LNCAP (cell line): Measurements from ENCODE around the gene QRICH1.

ENCODE experiments used
- TF ChIP-seq, protein P1 (sequence below): fragments of 450-650 bp; IDR thresholded peaks from 2 replicates; pipeline ENCODE4 v1.5.1; 2017; ENCODE audit warnings: mild to moderate bottlenecking

The QRICH1 gene

DNA sequence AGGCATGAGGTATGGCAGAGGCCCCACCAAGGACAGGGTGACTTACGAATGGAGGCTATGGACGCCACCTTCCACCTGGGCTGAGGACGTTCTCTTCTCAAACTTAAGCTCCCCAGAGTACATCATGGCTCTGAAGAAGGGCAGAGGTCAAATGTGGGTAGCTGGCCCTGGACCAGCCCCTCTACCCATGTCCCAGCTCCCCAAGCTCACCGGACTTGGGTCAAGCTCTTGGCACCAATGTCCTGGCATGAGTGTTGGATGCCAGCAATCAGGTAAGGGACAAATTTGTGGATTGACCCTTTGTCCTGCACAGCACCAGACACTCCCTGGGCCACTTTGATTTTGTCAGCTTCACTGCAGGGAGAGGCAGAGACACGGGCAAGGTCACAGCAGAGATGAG lies 69.4 kb downstream of the QRICH1 start:
- TF ChIP-seq, protein P1, sequence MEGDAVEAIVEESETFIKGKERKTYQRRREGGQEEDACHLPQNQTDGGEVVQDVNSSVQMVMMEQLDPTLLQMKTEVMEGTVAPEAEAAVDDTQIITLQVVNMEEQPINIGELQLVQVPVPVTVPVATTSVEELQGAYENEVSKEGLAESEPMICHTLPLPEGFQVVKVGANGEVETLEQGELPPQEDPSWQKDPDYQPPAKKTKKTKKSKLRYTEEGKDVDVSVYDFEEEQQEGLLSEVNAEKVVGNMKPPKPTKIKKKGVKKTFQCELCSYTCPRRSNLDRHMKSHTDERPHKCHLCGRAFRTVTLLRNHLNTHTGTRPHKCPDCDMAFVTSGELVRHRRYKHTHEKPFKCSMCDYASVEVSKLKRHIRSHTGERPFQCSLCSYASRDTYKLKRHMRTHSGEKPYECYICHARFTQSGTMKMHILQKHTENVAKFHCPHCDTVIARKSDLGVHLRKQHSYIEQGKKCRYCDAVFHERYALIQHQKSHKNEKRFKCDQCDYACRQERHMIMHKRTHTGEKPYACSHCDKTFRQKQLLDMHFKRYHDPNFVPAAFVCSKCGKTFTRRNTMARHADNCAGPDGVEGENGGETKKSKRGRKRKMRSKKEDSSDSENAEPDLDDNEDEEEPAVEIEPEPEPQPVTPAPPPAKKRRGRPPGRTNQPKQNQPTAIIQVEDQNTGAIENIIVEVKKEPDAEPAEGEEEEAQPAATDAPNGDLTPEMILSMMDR: no peak

DNA sequence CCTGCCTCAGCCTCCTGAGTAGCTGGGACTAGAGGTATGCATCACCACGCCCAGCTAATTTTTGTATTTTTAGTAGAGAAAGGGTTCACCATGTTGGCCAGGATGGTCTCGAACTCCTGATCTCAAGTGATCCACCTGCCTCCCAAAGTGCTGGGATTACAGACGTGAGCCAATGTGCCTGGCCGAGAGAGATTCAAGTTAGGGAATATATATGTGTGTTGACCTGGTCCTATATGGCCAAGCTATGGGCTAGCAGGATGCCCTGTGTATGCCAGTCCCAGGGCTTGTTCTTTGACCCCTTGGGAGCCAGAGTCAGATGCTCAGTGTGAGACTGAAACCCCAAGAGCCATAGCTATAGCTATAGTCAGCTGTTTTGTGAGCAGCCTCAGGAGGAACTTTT lies 70.1 kb downstream of the QRICH1 start:
- TF ChIP-seq, protein P1: no peak

DNA sequence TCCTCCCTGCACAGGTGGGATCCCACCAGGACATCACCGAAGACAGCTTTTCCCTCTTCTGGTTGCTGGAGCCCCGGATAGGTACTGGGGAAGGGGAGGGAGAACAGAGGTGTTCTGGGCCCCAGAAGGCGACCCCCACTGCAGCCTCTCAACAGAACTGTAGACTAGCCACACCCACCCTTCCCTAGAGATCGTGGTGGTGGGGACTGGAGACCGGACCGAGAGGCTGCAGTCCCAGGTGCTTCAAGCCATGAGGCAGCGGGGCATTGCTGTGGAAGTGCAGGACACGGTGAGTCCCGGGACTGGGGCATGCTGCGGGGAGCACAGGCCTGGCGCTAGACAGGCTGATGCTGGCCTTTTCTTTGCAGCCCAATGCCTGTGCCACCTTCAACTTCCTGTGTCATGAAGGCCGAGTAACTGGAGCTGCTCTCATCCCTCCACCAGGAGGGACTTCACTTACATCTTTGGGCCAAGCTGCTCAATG lies 71.1 kb downstream of the QRICH1 start:
- TF ChIP-seq, protein P1: no peak

DNA sequence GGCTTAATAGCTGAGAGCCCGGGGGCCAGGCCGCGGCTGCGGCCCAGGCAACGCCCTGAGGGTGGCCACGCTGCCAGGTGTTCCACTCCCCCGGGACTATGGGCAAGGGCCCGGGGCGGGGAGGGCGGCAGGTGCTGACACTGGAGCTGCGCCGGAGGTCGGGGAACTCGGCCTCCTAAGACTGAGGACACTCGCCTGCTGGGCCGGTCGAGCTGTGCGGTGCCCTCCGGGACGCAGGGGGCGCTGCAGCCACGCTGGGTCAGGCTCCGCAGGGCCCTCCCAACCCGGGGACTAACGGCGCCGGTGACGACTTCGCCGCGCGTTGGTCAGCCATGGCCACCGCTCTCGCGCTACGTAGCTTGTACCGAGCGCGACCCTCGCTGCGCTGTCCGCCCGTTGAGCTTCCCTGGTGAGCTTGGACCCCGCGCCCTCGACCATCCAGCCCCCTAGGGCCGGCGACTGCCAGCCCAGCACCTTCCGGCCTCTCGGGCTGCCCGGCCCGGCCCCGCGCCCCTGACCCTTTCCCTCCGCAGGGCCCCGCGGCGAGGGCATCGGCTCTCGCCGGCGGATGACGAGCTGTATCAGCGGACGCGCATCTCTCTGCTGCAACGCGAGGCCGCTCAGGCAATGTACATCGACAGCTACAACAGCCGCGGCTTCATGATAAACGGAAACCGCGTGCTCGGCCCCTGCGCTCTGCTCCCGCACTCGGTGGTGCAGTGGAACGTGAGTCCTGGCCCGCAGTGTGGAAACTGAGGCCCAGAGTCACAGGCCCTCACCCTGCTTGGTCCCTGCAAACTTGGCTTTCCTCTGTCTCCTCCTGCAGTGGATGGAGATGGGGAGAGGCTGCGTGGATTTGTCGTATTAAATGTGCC lies 71.8 kb downstream of the QRICH1 start, which contains the start of gene NDUFAF3:
Gene NDUFAF3, plus strand, starts transcription at position 309 of the 875 bp plus-strand sequence. Its CDS starts 24 bp downstream, at position 333.
- TF ChIP-seq, protein P1: peak; percentile 90

DNA sequence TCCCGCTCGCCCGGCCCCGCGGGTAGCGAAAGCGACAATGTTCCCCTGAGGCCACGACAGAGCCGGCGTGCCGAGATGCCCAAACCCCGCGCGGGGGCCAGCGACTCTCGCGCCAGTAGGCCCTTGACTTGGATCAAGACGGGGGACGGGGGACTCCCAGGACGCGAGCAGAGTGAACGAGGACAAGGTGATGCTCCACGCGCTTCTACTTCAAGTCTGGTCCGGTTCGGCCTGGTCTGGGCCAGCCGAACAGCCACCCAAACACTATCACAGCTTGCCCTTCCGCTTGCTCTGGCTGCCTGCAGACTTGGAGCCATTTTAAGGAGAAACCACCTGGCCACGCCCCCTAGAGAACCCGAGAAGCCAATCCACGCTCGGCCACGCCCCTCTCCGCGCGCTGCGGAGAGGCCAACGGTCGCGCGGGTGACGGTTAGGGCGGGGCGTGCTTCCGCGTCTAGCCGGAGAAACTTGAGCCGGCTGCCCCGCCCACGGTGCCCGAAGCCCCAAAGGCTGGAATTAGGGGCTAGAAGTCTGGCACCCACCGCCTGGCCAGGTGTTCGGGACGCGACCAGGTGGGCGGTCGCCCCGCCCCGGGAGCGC lies 72.6 kb downstream of the QRICH1 start:
- TF ChIP-seq, protein P1: no peak

DNA sequence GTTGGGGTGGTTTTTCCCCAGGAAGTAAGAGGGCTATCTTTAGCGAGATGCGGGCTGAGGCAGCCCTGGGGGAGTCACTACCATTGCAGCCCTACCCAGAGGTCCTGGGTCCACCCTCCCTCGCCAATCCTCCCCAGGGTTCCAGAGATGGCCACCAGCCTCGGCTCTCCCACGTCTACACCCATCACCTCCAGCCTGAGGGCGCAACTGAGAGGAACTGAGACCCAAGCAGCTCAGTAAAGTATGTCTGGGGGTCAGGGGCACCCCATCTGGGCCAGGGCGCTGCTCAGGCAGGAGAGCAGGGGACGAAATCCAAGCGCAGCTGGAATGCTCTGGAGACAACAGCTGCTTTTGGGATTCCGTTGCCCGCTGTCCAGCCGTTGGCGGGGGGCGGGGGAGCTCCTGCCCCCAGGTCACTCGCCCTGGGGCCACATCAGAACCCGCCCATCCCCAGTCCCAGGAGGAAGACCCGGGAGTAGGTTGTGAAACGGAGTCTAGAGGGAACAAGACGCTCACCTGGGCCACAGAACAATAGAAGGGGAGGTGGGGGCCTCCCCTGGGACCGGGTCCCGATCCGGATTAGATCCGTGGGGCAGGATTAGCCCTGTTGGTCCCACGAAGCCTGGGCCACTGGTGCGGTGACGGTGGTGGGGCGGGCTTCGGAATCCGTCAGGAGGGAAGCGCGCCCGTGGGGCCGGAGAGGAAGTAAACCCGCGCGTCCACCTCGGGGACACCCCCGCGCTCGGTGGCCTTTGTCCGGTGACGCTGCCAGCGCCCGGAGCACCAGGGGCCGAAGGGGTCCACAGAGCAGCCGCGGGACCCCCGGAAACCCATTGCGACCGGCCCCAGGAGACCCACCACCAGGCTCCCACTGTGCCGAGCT lies 73.3 kb downstream of the QRICH1 start:
- TF ChIP-seq, protein P1: no peak

DNA sequence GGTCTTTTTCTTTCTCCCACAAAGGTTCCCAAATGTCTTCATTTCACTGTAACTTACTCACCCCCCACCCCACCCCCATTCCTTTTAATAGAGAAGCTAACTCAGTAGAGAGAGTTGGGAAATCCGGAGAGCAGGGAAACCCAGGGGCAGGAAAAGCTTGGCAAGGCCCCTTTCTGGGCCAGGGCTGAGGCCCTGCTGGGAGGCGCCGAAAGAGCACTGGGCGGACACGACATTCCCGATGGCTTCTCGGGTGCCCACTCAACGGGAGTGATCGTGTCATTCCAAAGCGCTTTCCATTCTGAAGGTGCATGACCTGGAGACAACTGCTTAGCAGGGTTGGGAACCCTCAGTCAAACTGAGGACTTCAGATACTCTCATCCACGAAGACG lies 73.9 kb downstream of the QRICH1 start:
- TF ChIP-seq, protein P1: no peak
